Raji (cell line): ENCODE data around the gene CISD2.

ENCODE experiments used
- POLR2A ChIP-seq: IDR thresholded peaks from 2 replicates; pipeline ENCODE4 v1.6.1; 2011; ENCODE audit warnings: low read depth, low read length, control low read depth; ENCODE audit not compliant: insufficient read depth

The CISD2 gene

GRCh38 chr4:102878901-102879300 is 10.1 kb downstream of the CISD2 start:
- no peak for TF ChIP-seq POLR2A

GRCh38 chr4:102881343-102881742 is 12.6 kb downstream of the CISD2 start:
- TF ChIP-seq POLR2A: no peak

- no peak for TF ChIP-seq POLR2A
These were observed 14.5 kb downstream of the CISD2 start for GRCh38 chr4:102883278-102883677.

DNA sequence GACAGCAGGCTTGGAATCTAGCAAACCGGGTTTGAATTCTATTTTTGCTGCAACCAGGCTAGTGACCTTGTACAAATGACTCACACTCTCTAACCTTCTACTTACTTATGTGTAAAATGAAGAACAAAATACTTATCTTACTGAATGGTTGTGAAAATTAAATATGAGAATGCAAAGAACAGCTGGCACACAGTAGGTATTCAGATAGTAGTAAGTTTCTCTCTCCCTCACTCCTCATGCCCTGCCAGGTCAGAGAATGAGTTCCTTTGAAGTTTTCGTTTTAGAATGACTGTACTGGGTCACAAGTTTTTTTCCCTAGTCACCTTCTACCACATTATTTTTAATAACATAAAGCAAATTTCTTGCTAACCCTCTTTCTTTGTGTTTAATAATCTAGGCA is 33.0 kb downstream of the CISD2 start:
- TF ChIP-seq POLR2A: no peak

DNA sequence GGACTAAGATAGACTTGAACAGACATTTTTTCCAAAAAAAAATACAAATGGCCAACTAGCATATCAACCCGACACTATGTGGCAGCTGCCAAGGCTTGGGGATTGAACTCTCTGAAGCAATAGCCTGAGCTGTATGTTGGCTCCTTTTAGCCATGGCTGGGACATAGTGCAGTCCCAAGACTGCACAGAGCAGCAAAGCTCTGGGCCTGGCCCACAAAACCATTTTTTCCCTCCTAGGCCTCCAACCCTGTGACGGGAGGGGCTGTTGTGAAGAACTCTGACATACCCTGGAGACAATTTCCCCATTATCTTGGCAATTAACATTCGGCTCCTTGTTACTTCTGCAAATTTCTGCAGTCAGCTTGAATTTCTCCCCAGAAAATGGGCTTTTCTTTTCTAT is 50.1 kb downstream of the CISD2 start:
- TF ChIP-seq POLR2A: no peak

- TF ChIP-seq POLR2A: no peak
These were observed 66.9 kb downstream of the CISD2 start for GRCh38 chr4:102935716-102936115.
